NT2/D1 (cell line): ENCODE measurements around the gene MCM7.

Experiments used
- SUZ12 ChIP-seq: IDR thresholded peaks from 2 replicates; pipeline ENCODE4 v1.6.1; 2011; ENCODE audit not compliant: insufficient read length, insufficient read depth; ENCODE audit errors: extremely low read depth
- YY1 ChIP-seq: IDR thresholded peaks from 2 replicates; pipeline ENCODE4 v1.6.1; 2011; ENCODE audit not compliant: insufficient read length, insufficient read depth
- ZNF274 ChIP-seq: IDR thresholded peaks from 2 replicates; pipeline ENCODE4 v1.6.1; 2011; ENCODE audit warnings: mild to moderate bottlenecking, low read depth, low read length

- TF ChIP-seq ZNF274, result no peak
- TF ChIP-seq YY1, result no peak
- no peak for TF ChIP-seq SUZ12
Measured at GRCh38 chr7:100147278-100147677, 46.1 kb upstream of the MCM7 start.
